ENCODE data around the gene LAT. TPM values are rescaled to one million over a fixed set of nuclear protein-coding genes. Genes with fewer than 3 reads are reported as not detected.
A peak's percentile ranks its signal among the peaks of the same experiment; 100 is the strongest.

Gene LAT
- total and polyA plus RNA-seq, 2 of the 13 experiments (the other 11 are each of a cell fraction or from before 2014, with no cell fraction given) = 2.0 to 3.0 TPM

DNA sequence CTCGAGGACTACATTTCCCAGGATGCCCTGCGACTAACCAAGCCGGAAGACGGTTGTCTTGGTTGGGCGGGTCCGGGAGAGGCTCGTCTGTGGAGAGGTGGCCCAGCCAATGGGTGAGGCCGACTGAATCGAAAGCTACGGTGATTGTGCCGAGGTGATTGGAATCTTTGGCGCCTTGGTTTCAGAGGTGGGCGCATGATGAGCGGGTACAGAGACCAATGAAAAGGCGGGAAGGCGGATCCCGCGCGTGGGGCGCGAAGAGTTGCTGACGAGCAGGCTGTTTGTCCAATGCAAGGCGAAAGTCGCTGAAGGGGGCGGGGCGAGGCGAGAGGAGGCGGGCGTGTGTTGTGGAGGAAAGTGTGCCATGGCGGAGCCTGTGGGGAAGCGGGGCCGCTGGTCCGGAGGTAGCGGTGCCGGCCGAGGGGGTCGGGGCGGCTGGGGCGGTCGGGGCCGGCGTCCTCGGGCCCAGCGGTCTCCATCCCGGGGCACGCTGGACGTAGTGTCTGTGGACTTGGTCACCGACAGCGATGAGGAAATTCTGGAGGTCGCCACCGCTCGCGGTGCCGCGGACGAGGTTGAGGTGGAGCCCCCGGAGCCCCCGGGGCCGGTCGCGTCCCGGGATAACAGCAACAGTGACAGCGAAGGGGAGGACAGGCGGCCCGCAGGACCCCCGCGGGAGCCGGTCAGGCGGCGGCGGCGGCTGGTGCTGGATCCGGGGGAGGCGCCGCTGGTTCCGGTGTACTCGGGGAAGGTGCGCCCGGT, 34.0 kb upstream of the LAT start, which contains the start of gene NFATC2IP (continued):
- TF ChIP-seq ZNF10 (CRISPR knock-in tag; IDR thresholded peaks at IDR 0.05; ENCODE audit: borderline replicate concordance, low read depth) (no peak), ZNF839 (CRISPR knock-in tag; IDR thresholded peaks at IDR 0.05; ENCODE audit: borderline replicate concordance) (no peak), AHR (CRISPR knock-in tag; IDR thresholded peaks at IDR 0.05) (no peak), TCF7 (IDR thresholded peaks at IDR 0.05; ENCODE audit: low read depth) (no peak), SMARCE1 (IDR thresholded peaks at IDR 0.05; ENCODE audit: borderline replicate concordance) (no peak), KLF9 (CRISPR knock-in tag; IDR thresholded peaks at IDR 0.05; ENCODE audit: low read depth) (peak; percentile 35; the same call in 1 of the 2 replicates), ZNF629 (CRISPR knock-in tag; conservative IDR thresholded peaks at IDR 0.05) (no peak), POLR2A (IDR thresholded peaks at IDR 0.05; ENCODE audit: insufficient read depth in 1 of 2, low read depth in 2 of 2, low read length in 2 of 2) (peak; percentile 63 to 89), ZNF703 (CRISPR knock-in tag; IDR thresholded peaks at IDR 0.05; ENCODE audit: borderline replicate concordance) (no peak), ZFP37 (CRISPR knock-in tag; IDR thresholded peaks at IDR 0.05; ENCODE audit: borderline replicate concordance) (no peak), ZFP36 (IDR thresholded peaks at IDR 0.05; ENCODE audit: borderline replicate concordance, low read depth, low read length, partially characterized antibody) (no peak), ZNF446 (CRISPR knock-in tag; IDR thresholded peaks at IDR 0.05) (peak; percentile 83), SMARCC2 (IDR thresholded peaks at IDR 0.05) (no peak), NR3C1 (CRISPR knock-in tag; IDR thresholded peaks at IDR 0.05) (no peak), PAF1 (CRISPR knock-in tag; IDR thresholded peaks at IDR 0.05) (no peak), WIZ (CRISPR knock-in tag; IDR thresholded peaks at IDR 0.05) (no peak), KLF16 (CRISPR knock-in tag; IDR thresholded peaks at IDR 0.05) (no peak; a peak in 1 of 4 replicates), HNRNPH1 (optimal IDR thresholded peaks at IDR 0.05; ENCODE audit: low read depth, low read length) (no peak), ZNF772 (CRISPR knock-in tag; IDR thresholded peaks at IDR 0.05) (peak; percentile 18; the same call in 1 of the 2 replicates)
- TF ChIP-seq, protein P1, sequence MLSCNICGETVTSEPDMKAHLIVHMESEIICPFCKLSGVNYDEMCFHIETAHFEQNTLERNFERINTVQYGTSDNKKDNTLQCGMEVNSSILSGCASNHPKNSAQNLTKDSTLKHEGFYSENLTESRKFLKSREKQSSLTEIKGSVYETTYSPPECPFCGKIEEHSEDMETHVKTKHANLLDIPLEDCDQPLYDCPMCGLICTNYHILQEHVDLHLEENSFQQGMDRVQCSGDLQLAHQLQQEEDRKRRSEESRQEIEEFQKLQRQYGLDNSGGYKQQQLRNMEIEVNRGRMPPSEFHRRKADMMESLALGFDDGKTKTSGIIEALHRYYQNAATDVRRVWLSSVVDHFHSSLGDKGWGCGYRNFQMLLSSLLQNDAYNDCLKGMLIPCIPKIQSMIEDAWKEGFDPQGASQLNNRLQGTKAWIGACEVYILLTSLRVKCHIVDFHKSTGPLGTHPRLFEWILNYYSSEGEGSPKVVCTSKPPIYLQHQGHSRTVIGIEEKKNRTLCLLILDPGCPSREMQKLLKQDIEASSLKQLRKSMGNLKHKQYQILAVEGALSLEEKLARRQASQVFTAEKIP (CRISPR knock-in tag; IDR thresholded peaks at IDR 0.05; ENCODE audit: borderline replicate concordance) = no peak
- TF ChIP-seq, protein P2, sequence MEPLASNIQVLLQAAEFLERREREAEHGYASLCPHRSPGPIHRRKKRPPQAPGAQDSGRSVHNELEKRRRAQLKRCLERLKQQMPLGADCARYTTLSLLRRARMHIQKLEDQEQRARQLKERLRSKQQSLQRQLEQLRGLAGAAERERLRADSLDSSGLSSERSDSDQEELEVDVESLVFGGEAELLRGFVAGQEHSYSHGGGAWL (CRISPR knock-in tag; IDR thresholded peaks at IDR 0.05) = peak; percentile 63
- TF ChIP-seq, protein P3, sequence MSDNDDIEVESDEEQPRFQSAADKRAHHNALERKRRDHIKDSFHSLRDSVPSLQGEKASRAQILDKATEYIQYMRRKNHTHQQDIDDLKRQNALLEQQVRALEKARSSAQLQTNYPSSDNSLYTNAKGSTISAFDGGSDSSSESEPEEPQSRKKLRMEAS (IDR thresholded peaks at IDR 0.05) = peak; percentile 61
- TF ChIP-seq, protein P4, sequence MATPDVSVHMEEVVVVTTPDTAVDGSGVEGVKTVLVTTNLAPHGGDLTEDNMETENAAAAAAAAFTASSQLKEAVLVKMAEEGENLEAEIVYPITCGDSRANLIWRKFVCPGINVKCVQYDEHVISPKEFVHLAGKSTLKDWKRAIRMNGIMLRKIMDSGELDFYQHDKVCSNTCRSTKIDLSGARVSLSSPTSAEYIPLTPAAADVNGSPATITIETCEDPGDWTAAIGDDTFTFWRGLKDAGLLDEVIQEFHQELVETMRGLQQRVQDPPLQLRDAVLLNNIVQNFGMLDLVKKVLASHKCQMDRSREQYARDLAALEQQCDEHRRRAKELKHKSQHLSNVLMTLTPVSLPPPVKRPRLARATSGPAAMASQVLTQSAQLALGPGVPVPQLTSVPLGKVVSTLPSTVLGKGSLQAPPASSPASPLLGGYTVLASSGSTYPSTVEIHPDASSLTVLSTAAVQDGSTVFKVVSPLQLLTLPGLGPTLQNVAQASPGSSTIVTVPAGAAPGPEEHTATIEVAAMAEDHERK (CRISPR knock-in tag; IDR thresholded peaks at IDR 0.05; ENCODE audit: low read depth) = no peak
- TF ChIP-seq, protein P5, sequence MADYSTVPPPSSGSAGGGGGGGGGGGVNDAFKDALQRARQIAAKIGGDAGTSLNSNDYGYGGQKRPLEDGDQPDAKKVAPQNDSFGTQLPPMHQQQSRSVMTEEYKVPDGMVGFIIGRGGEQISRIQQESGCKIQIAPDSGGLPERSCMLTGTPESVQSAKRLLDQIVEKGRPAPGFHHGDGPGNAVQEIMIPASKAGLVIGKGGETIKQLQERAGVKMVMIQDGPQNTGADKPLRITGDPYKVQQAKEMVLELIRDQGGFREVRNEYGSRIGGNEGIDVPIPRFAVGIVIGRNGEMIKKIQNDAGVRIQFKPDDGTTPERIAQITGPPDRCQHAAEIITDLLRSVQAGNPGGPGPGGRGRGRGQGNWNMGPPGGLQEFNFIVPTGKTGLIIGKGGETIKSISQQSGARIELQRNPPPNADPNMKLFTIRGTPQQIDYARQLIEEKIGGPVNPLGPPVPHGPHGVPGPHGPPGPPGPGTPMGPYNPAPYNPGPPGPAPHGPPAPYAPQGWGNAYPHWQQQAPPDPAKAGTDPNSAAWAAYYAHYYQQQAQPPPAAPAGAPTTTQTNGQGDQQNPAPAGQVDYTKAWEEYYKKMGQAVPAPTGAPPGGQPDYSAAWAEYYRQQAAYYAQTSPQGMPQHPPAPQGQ (CRISPR knock-in tag; IDR thresholded peaks at IDR 0.05; ENCODE audit: borderline replicate concordance) = no peak

Measured in HepG2 (cell line).